HG02938 (cell line): ENCODE results near the gene PDE4B.

ENCODE experiments used
- ATAC-seq: cut with Tn5 transposase; IDR thresholded peaks from one replicate; pipeline ENCODE4 v1.9.1; 2021; ENCODE audit warnings: mild to moderate bottlenecking, moderate library complexity; ENCODE audit not compliant: unreplicated experiment

PDE4B gene

DNA sequence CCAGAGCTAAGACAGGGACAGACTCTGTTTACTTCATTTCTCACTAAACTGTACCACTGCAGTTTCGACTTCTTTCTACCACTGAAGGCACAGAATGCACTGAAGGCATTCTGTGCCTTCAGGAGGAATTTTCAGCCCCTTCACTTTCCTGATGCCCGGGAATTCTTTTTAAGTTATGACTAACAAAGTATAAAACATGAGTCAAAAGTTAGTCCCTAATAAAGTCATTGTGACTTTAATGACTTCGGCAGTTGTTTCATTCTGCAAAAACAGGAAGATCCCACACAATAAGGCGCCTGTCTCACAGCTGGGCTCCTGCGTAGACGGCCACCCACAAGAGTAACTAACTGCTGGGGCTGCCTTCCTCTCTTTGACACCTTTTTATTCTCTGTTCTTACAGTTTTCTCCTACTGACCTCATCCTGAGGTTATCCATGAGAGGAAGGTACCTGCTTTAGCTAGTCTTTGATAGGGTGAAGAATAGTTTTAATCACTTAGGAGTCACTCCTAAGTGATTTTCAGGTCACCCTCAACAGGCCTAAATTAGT lies 557.4 kb downstream of the PDE4B start:
- peak; percentile 48 for ATAC-seq

DNA sequence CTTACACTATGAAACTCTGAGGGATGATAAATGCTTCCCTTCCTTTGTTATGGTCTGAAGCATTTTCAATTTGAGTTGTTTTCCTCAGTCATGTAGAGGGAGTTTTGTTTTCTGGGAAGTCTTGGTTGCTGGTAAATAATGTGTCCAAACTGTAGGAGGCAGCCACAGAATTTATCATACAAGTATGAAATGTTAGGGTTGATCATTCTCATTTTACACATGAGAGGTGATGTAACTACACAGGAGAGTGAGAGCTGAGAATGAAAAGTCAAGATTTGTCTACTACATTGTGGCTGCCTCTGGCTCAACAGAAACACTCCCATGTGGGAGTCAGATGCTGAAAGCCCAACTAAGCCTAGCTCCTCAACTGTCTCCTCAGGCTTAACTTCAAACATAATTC lies 558.8 kb downstream of the PDE4B start:
- ATAC-seq: peak; percentile 39

DNA sequence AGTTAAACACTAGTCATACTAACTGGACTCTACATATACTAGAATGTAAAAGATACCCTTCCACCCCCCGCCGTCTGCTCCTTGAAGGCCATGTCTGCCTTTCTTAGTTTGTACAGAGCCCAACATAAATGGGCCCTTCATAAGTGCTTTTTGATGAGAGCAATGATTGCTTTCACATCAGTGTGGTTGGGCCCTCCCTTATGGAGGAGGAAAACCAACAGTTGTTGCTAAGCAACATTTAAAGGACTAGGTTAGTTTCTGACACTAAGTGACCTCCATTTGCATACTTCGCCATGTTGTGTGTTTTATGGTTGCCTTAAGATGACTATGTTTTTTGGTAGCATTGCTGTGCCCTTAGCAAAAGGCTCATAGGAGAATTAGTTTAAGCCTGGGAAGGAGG lies 559.2 kb downstream of the PDE4B start:
- ATAC-seq: peak; percentile 73

DNA sequence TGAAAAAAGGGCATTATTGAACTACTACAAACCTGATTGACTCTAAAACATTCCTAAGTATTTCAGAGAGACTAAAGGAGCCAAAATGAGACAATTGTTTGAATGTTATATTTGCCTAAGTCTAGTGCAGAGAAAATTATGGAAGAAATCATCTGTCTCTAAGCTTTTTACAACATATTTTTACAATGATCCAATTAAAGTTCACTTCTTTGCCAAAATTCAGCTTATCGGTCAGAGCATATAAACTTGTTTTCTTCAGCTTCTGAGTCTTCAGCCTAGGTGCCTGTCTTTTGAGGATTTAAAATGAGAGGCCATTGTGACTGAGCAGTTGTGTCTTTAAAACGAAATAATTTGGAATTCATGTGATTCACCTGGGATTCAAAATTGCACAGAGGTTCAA lies 560.1 kb downstream of the PDE4B start:
- ATAC-seq: no peak

DNA sequence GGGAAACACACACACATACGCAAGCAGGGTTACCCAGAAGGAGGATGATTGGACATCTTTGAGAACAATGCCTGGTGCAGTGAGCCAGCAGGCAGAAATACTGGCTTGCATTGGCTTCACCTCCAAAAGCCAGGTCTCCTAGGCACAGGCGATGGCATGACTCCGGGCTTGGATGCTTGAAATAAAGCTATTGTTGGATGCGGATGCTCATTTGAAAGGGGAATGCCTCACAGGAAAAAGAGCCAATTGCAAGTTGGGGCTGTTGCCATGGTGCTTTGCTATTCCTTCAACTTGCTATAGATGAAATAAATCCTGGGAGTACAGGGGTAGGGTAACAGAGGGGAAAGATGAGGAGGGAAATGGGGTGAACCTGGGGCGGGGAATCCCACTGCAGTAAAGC lies 560.6 kb downstream of the PDE4B start:
- ATAC-seq: no peak

DNA sequence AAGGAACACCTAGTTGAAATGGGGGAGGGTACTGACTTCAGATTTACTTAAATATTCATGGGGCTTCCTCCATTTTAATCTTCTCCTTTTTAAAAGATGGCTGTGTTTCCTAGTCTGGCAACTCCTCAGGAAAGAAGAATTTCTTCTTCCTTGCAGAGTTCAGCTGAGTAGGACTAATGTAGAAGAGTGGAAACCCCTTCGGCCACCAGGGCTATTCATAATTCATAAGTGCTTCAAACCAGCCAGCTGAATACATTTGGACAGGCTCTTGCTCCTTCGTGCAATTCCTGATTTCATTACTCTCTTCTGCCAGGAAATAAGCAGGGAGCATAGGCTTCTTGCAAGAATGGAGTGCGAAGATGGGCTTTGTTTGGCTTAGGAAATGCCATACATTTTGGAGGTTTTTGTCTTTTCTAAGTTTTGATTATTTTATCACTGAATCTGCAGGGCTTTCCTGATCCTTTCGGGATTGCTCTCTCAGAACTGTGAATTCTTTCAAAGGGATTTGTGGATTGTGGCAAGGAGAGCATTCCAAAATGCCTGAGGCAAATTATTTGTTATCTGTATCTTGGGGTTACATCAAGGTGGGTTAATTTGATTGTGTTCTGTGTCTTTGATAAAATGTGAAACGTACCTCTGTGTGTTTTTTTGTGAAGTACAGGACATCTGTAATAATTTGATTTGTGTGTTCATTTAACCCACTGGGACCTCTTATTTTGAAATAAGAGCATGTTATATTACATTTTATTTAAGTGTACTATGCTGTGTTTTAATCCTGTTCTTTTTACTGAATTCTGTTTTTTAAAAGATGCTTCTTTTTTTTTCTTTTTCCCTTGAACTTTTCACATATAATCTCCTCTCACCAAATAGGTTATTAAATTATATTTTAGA lies 561.9 kb downstream of the PDE4B start:
- ATAC-seq: no peak

DNA sequence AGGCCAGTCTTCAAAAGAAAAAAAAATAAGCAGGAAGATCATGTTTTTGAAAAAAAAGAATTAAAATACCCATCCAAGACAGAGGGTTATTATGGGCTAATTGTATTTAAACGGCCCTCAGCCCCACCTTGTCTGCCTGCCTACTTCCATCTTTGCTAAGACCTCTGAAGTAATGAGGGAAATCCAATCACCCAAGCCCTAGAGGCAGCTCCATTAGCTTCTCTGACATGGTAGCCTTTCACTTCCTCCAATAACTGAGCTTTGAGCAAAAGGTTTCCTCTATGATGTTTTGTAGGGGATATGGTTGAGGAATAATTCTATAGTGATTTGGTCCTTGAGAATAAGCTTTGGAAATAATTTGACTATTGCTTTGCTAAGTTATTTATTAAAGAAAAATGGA lies 563.1 kb downstream of the PDE4B start:
- ATAC-seq: no peak

DNA sequence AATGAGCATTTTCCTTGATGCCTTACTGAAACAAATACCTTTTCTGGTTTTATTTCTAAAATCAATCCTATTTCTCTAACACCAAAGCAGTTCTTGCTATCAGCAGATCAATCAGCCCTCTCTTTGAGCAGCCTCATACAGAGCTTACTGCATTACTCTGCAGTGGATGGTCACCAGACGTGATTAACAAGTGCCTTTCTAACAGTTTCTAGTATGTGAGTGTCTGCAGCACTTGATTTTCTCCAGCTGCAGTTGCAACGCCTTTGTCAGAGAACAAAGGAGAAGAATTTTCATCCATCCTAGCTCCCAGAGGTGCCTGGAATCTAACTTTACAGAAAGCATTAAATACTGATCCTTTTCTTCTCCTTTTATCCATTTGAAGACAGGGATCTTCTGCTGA lies 563.9 kb downstream of the PDE4B start:
- ATAC-seq: no peak

DNA sequence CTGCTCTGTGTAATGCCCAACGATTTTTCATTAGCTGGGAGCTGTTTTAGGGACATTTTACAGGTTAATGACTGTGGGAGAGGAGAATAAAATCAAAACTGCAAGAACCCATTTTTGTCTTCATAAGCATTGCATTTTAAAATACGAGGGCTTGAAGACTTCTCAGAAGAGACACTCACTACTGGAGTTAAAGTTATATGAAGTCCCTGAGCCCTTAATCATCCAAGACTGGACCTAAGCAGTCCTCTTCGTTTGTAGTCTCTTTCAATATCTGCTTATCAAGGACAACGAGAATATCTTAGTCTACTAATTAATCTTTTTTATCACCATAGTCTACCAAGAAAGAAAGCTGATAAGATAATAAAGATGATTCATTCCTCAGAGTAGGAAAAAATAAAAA lies 564.3 kb downstream of the PDE4B start:
- no peak for ATAC-seq

DNA sequence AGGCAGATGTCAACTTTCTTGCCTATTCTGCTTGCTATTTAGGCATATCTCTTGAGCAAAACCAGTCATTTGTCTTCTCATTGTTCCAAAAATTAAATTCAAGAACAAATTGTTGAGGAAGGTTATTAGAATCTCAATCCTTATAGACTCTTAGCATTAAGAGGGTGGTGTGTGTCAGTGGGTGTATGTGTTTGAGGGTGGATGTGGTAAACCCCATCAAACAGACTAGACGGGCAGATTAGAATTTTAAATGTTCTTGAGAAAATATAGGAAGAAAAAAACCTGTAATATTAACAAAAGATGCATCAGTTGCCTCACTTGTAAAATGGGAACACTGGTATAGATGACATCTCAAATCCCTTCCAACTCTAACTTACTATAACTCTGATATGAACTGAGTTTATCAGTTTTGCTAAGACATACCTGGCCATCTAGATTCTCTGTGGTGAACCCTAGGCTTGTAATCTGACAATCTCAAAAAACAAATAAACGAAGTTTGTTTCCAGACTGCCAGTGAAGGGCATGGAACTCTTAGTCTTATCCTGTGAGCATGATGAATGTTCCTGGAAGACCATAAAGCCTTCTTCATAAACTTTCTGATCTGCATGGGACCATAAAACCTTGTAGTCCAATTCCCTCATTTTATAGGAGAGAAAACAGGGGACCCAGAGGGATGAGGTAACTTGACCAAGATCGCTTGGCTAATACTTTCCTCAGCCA lies 564.9 kb downstream of the PDE4B start:
- no peak for ATAC-seq

DNA sequence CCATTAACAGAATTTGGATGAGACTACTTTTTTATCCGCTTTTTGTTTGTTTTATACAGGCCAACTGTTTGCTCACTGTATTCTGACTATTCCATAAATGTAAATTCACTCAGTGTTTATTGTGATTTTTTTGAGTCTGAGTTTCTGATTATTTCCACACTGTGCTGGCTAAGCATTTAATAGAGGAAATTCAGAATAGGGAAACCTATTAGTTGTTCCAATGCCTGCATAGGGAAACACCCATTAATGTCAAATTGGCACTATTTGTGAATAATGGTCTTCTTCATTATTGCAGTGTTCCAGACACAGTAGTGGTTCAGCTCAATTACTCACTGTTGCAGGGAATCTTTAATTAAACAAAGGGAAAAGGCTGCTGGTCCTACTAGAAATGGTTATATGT lies 566.6 kb downstream of the PDE4B start:
- no peak for ATAC-seq

DNA sequence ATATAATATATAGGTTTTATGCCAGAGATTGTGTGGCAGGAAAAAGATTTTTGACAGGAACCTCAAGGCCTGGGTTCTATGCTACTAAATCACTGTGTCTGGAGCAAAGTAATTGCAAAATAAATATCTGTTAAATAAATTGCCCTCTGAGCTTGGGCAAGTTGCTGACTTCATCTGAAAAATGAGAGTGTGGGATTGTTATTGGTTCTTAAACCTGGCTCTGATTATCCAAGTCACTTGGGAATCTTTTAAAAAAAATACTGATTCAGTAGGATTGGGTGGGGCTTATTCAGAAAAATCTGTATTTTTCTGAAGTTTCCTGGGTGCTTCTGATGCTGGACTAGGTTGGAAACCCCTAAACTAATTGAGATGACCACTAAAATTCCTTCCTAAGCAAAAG lies 567.1 kb downstream of the PDE4B start:
- no peak for ATAC-seq

DNA sequence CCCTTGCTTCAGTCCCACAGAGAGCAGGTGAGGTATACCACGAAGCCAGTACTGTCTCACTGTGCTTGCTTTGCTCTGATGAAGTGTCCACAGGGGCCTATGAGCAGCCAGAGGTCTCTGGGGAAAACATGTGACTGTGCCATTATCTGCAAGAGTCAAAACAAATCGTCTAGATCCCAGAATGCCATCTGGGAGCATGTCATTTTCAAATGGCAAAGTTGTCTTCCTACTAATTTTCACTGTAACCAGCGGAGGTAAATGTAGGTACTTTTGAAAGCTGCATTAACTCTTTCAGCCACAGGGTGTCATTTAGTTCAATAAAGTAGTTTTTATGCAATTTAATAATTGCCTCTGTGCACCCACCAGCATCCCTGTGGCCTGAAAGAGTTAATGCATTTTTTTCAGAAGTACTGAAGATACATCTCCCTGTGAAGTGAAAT lies 567.6 kb downstream of the PDE4B start:
- ATAC-seq: peak; percentile 32

DNA sequence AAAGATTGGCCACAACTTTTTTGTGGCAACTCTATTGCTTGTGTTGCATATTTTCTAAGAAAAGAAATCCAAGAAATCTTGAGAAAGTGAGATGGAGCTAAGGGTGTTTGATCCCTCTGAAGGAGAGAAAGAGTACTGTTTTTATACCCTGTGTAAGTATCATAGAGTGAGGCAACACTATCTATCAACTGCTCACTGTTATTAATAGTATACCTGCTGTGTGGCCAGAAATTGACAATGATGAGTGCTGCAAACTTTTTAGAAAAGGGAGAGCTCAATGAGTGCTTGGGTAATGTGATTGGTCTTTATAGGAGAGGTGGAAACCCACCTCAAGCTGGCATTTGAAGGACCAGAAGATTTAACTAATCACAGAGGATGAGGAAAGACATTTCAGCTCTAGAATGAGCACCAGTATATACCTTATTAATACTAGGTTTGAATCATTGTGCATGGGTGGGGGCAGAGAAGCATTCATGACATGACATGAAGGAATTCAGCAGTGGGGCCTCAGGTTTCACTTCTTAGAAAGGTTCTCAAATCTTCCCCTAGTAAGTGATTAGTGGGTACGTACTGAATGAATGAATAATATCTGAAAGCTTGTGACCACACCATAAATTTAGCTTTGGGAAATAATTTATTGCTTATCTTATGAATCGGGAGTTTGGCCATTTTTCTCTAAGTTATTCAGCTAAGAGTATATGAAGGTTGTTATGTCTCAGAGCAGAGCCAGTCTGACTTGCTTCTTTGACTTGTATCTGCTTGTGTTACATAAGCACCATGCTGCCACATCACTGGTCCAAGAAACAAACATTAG lies 572.1 kb downstream of the PDE4B start:
- ATAC-seq: peak; percentile 78

DNA sequence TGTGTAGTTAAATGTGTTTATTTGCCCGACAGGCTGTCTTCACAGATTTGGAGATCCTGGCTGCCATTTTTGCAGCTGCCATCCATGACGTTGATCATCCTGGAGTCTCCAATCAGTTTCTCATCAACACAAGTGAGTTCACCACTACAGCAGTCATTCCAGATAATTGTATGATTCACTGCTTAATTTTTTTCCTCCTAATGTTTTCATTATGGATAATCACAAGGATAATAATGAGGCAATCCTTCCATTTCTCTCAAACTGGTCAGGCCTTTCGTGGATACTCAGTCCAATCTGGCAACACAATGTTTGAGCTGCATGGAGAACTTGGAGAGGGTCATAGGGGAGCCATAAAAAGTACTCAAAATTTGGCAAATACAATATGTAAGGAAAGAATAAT lies 572.9 kb downstream of the PDE4B start:
- ATAC-seq: no peak

DNA sequence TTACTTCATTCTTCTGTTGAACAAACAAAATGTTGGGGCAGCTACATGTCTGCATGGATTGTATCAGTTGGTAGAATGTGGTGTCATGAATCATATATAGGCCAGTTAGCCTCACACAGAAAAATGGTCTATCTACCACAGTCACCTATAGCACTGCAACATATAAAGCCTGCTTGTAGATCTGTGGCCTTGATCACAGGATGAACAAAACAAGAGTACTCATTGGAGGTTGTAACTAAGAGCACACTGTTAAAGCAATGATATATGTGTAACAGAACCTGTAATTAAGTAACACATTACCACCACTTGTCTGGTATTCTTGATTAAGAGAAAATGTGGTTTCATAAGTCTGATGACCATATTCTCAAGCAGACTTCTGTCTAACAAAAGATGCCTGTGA lies 573.9 kb downstream of the PDE4B start:
- ATAC-seq: peak; percentile 21

DNA sequence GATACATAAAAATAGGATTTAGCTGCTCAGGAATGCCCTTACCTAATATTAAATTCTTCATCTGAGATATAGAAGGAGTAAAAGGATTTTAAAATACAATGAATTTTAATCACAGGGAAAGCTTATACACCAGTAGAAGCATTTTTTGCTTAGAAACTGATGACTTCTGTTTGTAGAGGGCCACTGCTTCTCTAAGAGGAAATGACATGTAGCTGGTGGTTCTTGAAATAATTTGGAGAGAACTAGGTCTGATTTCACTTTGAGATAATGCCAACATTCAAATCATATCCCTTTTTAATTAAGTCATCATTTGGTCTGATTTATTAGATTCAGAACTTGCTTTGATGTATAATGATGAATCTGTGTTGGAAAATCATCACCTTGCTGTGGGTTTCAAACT lies 574.7 kb downstream of the PDE4B start:
- no peak for ATAC-seq

DNA sequence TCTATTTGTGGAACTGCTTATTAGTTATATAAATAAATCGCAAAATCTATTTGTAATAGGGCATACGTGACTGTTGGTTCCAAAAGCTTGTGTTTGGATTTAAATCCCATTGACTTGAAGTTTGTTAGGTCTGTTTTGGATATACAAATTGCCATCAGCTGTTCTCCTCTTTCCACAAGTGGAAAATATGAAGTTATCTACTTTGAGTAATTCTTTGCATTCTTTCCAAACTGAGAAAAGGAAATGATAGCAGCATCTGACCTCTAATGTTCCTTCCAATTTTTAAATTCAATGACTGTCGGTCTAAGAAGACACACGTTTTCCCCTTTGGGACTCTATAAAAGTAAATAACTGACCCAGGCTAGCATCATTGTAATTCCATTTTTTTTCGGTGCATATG lies 575.6 kb downstream of the PDE4B start:
- ATAC-seq: no peak

DNA sequence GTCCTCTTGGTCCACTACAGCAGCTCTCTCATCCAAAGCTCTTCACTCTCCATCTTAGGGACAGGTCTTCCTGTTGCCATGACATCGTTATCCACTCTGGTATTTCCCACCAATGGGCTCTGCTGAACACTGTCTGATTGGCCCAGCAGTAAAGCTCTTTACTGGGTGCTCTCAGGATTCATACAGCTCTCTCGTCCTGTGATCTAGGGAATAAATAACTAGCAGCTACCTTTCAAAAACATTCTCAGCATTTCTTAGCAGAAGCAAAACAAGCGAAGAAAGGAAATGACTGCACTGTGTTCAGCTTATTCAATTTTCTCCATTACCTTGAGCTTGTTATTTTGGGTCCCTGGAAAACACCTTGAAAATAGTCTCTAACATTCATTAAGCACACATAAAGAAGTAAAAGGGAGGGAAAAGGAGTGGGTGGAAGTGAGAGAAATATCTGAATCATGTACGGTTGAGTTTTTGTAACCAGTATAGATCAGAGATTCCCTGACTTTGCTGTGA lies 577.8 kb downstream of the PDE4B start:
- ATAC-seq: peak; percentile 27

DNA sequence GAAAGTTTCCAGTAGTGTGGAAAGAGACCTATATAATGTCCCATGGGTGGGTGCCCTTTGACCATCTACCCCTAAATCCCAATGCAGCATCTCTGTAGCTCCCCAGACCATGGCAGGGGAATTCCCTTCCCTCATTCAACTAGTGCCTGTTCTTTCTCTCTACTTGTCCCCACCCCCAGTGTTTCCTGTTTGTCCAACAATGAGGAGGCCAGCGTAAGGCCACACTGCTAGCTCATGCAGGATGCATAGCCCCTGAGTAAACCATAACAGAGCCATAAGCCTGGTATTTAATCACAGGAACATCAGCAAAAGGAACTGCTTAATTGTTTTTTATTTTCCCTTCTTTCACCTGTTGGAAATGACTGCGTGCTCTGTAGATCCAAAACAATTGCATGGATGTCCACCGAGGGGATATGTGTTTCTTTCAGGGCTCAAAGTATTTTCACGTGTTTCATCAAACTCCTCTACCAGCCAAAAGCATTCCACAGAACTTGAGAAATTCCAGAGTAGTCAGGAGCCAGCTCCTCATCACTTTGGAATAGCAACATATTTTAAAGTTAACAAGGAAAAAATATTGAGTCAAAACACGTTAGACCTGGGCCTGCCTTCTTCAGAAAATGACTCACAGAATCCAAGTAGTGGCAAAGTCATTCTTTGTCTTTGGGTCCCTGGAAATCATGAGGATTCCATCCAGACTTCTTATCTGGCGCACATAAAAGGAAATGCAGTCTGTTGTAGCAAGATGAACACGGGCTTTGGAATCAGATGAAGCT lies 578.7 kb downstream of the PDE4B start:
- ATAC-seq: no peak
